Measurements from ENCODE around the gene FRRS1. TPM values are rescaled to one million over a fixed set of nuclear protein-coding genes. Genes with fewer than 3 reads are reported as not detected.

Gene FRRS1
- total and polyA plus RNA-seq, 10 of the 15 experiments (the other 5 are each of a cell fraction or from before 2014, with no cell fraction given) = 0.13 to 18.9 (median 8.0) TPM

GRCh38 chr1:99663501-99663900 is 102.9 kb downstream of the FRRS1 start:
- TF ChIP-seq HDGF (IDR thresholded peaks at IDR 0.05) (no peak), CBX5 (IDR thresholded peaks at IDR 0.05; ENCODE audit: low read depth) (no peak), ZNF622 (IDR thresholded peaks at IDR 0.05) (no peak), EGR1 (IDR thresholded peaks at IDR 0.05; ENCODE audit: borderline replicate concordance in 1 of 2, low read depth in 2 of 2, low read length in 2 of 2) (no peak), FOXM1 (IDR thresholded peaks at IDR 0.05; ENCODE audit: low read depth, low read length) (no peak), POLR2AphosphoS2 (IDR thresholded peaks at IDR 0.05; ENCODE audit: low read depth, low read length) (no peak), NKRF (conservative IDR thresholded peaks at IDR 0.05) (no peak), SMAD5 (IDR thresholded peaks at IDR 0.05; ENCODE audit: low read depth) (no peak), RAD21 (IDR thresholded peaks at IDR 0.05; ENCODE audit: insufficient read depth, low read depth, low read length) (no peak), TAF1 (IDR thresholded peaks at IDR 0.05; ENCODE audit: borderline replicate concordance, low read depth, low read length) (no peak)
- WGBS (ENCODE audit: insufficient coverage, insufficient replicate concordance, low lambda C conversion rate, missing lambda C conversion rate) = 35% methylated on average over 2 of the region's 2 CpGs
- no peak overlapping the region for H2AFZ ChIP-seq (ENCODE audit: control insufficient read depth, low read depth, low read length)
- intact Hi-C loops (cut with micrococcal nuclease; ENCODE audit: unreplicated experiment) (no loop called here), in situ Hi-C loops (cut with MboI) (no loop called here)
- SMC1A ChIA-PET (ENCODE audit: uncharacterized antibody, unreplicated experiment) = no interaction called here
- H3K4me1 ChIP-seq (ENCODE audit: control insufficient read depth, insufficient read depth, low read length) = no peaks in the 10 kb centered on the region
- H3K79me2 ChIP-seq (ENCODE audit: control insufficient read depth, insufficient read depth, low read length) = no peaks in the 10 kb centered on the region
- DNase-seq (ENCODE audit: low read depth, low spot score) = no peak
- no peaks in the 10 kb centered on the region for H3K36me3 ChIP-seq (ENCODE audit: control insufficient read depth in 2 of 2, insufficient read depth in 2 of 2, low read length in 1 of 2)
- no peak for ATAC-seq
- H3K9ac ChIP-seq (ENCODE audit: control insufficient read depth, insufficient read depth, low read length) = no peak overlapping the region
- no peaks in the 10 kb centered on the region for H4K20me1 ChIP-seq (ENCODE audit: control insufficient read depth, insufficient read depth)
- CTCF ChIA-PET = interaction anchor here (1.5 kb wide), 1 partner anchor 22 kb away, joined by 5 read pairs; no protein-coding TSS in a partner anchor
- H3K27me3 ChIP-seq (replicated peaks in 1 of 2; ENCODE audit: control insufficient read depth in 2 of 2, insufficient read depth in 2 of 2, low read length in 1 of 2) = no peaks in the 10 kb centered on the region
- FAIRE-seq = no peak
- BruUV-seq (replicated peaks) = no TSS peak
- H3K4me3 ChIP-seq = no peak overlapping the region
- H3K9me3 ChIP-seq (replicated peaks; ENCODE audit: control insufficient read depth, insufficient read depth, low read length) = no peaks in the 10 kb centered on the region
- POLR2A ChIA-PET = no interaction called here
- no peak overlapping the region for H3K4me2 ChIP-seq (ENCODE audit: control insufficient read depth, insufficient read depth)
- H3K27ac ChIP-seq (ENCODE audit: control insufficient read depth, insufficient read depth) = no peak overlapping the region
- RAD21 ChIA-PET (ENCODE audit: unreplicated experiment) = no interaction called here
